ENCODE measurements around the gene WLS. TPM values are rescaled to one million over a fixed set of nuclear protein-coding genes. Genes with fewer than 3 reads are reported as not detected.

The WLS gene
- total RNA-seq, result 334 and 341 TPM in 2 replicates
- long read RNA-seq, transcript WLS-201 (12 exons, 2,748 nt), result major isoform, 260 of 819 reads
- long read RNA-seq, partial matches to known transcripts, result 41 of 819 reads
- long read RNA-seq, other reads (novel, unspliced or antisense), result 515 of 819 reads

GRCh38 chr1:68232289-68233148 lies at the start of gene WLS:
Gene WLS, minus strand, starts transcription at chr1:68232523. Its CDS starts 224 bp downstream, at chr1:68232299.
- Mint-ChIP-seq H3K27me3 (ENCODE audit: unreplicated experiment) (peaks cover 3% of the 10 kb centered on the region), H3K4me1 (ENCODE audit: unreplicated experiment) (peaks cover 33% of the 10 kb centered on the region), H3K4me3 (ENCODE audit: unreplicated experiment) (peak within 1 kb of the TSS; percentile 94), H3K9me3 (ENCODE audit: unreplicated experiment) (no peaks in the 10 kb centered on the region), H3K36me3 (ENCODE audit: unreplicated experiment) (peaks cover 3% of the 10 kb centered on the region), H3K27ac (ENCODE audit: unreplicated experiment) (peak within 1 kb of the TSS; percentile 90)
- DNase-seq (ENCODE audit: extremely low spot score, unreplicated experiment), result peak; percentile 91
- peak; percentile 31 for TF ChIP-seq CTCF (IDR thresholded peaks at IDR 0.05)

DNA sequence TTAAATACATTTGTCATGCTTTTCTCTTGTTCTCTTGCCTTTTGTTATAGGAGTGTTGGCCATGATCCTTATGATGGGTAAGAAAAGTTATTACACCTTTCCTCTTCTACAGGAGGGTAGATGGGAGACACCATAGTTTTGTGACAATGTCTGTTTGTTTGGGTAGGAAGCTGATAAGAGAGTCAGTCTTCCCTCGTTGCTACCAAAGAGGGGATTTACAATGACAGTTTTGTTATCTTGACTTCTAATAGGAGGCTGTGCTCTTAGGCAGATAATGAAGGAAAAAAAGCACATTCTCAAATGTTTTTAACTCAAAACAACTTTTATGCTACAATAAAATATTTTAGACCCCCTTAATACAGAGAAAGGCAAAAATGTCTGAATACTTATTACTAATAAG lies 48.0 kb upstream of the WLS start:
- Mint-ChIP-seq H3K4me3 (ENCODE audit: unreplicated experiment) (no peak overlapping the region), H3K9me3 (ENCODE audit: unreplicated experiment) (no peaks in the 10 kb centered on the region), H3K27ac (ENCODE audit: unreplicated experiment) (no peak overlapping the region), H3K27me3 (ENCODE audit: unreplicated experiment) (no peaks in the 10 kb centered on the region), H3K36me3 (ENCODE audit: unreplicated experiment) (no peaks in the 10 kb centered on the region), H3K4me1 (ENCODE audit: unreplicated experiment) (no peaks in the 10 kb centered on the region)
- no peak for DNase-seq (ENCODE audit: extremely low spot score, unreplicated experiment)
- TF ChIP-seq CTCF (IDR thresholded peaks at IDR 0.05), result no peak

DNA sequence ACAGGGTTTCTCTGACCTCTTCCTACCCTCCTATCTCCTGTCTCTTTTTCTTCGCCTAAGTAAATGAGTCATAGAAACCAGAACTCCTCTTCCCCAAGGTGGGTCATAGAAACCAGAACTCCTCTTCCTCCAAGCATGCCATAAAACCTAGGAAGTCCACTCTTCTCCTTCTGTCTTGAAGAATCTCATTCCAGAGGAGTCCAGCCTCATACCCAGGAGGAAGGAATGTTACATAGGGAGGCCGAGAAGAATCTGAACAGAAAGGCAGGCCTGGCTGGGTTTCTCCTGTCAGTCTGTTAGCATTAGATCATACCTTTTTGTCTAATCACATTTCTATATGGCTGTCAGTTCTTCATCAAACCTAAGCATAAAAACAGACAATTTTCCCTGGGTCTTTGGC lies 47.5 kb upstream of the WLS start:
- no peaks in the 10 kb centered on the region for H3K4me1 Mint-ChIP-seq (ENCODE audit: unreplicated experiment)
- no peaks in the 10 kb centered on the region for H3K9me3 Mint-ChIP-seq (ENCODE audit: unreplicated experiment)
- H3K36me3 Mint-ChIP-seq (ENCODE audit: unreplicated experiment), result no peaks in the 10 kb centered on the region
- H3K4me3 Mint-ChIP-seq (ENCODE audit: unreplicated experiment), result no peak overlapping the region
- no peak overlapping the region for H3K27ac Mint-ChIP-seq (ENCODE audit: unreplicated experiment)
- no peaks in the 10 kb centered on the region for H3K27me3 Mint-ChIP-seq (ENCODE audit: unreplicated experiment)
- no peak for TF ChIP-seq CTCF (IDR thresholded peaks at IDR 0.05)
- no peak for DNase-seq (ENCODE audit: extremely low spot score, unreplicated experiment)

DNA sequence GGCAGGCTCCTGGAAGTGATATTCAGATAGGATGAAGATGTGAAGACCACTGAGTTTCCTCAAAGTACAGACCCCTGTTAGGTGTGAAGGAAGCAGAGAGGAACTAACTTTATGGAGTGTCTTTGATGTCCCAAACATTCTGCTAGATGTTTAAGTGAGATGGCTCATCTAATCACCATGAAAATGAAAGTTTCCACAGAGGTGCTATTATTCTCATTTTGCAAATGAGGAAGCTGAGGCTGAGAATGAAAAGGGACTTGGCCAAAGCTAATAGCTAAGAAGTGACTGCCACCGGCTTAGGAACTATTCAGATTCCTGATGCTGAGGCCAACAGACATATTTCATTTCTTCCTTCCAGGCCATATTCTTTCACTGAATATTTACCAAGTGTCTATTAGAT lies 45.9 kb upstream of the WLS start:
- Mint-ChIP-seq H3K4me1 (ENCODE audit: unreplicated experiment) (no peaks in the 10 kb centered on the region), H3K27ac (ENCODE audit: unreplicated experiment) (no peak overlapping the region), H3K36me3 (ENCODE audit: unreplicated experiment) (no peaks in the 10 kb centered on the region), H3K4me3 (ENCODE audit: unreplicated experiment) (no peak overlapping the region), H3K9me3 (ENCODE audit: unreplicated experiment) (no peaks in the 10 kb centered on the region), H3K27me3 (ENCODE audit: unreplicated experiment) (no peaks in the 10 kb centered on the region)
- no peak for TF ChIP-seq CTCF (IDR thresholded peaks at IDR 0.05)
- DNase-seq (ENCODE audit: extremely low spot score, unreplicated experiment), result no peak

GRCh38 chr1:68276448-68276847 lies 44.1 kb upstream of the WLS start:
- H3K9me3 Mint-ChIP-seq (ENCODE audit: unreplicated experiment), result no peaks in the 10 kb centered on the region
- DNase-seq (ENCODE audit: extremely low spot score, unreplicated experiment), result no peak
- TF ChIP-seq CTCF (IDR thresholded peaks at IDR 0.05), result no peak
- H3K27me3 Mint-ChIP-seq (ENCODE audit: unreplicated experiment), result no peaks in the 10 kb centered on the region
- no peaks in the 10 kb centered on the region for H3K36me3 Mint-ChIP-seq (ENCODE audit: unreplicated experiment)
- H3K27ac Mint-ChIP-seq (ENCODE audit: unreplicated experiment), result no peak overlapping the region
- no peaks in the 10 kb centered on the region for H3K4me1 Mint-ChIP-seq (ENCODE audit: unreplicated experiment)
- H3K4me3 Mint-ChIP-seq (ENCODE audit: unreplicated experiment), result no peak overlapping the region

Measured in osteocyte (in vitro differentiated cells).